ENCODE results near the gene C4B. TPM values are rescaled to one million over a fixed set of nuclear protein-coding genes. Genes with fewer than 3 reads are reported as not detected.

C4B gene
- total RNA-seq, 4 donors from 2014 or later, result 5.1 to 17.3 (median 8.9) TPM

DNA sequence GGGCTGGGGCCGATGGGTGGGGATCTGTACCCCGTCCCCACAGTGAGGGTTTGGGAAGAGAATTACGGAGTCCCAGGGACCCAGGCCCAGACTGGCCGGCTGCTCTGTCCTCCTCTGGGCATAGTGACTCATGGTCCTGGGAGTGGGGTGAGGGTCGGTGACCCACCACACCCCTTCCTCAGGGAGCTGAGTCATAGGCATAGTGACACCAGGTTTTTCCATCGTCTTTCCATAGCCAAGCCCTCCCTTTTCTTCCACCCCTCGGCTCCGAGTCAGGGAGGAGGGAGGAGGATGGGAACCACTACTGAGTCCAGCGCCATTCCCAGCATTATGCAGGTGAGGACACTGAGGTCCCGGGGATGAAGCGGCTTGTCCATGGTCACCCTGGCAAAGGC, 32.5 kb downstream of the C4B start:
- TF ChIP-seq, protein P1, sequence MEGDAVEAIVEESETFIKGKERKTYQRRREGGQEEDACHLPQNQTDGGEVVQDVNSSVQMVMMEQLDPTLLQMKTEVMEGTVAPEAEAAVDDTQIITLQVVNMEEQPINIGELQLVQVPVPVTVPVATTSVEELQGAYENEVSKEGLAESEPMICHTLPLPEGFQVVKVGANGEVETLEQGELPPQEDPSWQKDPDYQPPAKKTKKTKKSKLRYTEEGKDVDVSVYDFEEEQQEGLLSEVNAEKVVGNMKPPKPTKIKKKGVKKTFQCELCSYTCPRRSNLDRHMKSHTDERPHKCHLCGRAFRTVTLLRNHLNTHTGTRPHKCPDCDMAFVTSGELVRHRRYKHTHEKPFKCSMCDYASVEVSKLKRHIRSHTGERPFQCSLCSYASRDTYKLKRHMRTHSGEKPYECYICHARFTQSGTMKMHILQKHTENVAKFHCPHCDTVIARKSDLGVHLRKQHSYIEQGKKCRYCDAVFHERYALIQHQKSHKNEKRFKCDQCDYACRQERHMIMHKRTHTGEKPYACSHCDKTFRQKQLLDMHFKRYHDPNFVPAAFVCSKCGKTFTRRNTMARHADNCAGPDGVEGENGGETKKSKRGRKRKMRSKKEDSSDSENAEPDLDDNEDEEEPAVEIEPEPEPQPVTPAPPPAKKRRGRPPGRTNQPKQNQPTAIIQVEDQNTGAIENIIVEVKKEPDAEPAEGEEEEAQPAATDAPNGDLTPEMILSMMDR (IDR thresholded peaks at IDR 0.05; ENCODE audit: low read depth), result no peak

DNA sequence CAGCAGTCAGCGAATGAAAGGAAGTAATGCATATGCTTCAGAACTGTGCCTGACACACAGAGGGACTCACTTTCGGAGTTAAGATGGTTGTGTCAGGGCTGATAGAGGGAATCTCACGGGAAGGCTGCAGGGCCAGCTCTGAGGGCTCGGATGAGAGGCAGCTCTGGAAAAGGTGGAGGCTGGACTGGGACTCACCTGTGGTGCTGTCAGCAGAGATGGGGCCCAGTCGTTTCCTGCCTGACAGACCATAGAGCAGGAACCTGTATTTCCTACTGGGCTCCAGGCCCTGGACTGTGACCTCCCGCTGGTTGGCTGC, 32.9 kb downstream of the C4B start:
- TF ChIP-seq, protein P1 (IDR thresholded peaks at IDR 0.05; ENCODE audit: low read depth), result no peak

DNA sequence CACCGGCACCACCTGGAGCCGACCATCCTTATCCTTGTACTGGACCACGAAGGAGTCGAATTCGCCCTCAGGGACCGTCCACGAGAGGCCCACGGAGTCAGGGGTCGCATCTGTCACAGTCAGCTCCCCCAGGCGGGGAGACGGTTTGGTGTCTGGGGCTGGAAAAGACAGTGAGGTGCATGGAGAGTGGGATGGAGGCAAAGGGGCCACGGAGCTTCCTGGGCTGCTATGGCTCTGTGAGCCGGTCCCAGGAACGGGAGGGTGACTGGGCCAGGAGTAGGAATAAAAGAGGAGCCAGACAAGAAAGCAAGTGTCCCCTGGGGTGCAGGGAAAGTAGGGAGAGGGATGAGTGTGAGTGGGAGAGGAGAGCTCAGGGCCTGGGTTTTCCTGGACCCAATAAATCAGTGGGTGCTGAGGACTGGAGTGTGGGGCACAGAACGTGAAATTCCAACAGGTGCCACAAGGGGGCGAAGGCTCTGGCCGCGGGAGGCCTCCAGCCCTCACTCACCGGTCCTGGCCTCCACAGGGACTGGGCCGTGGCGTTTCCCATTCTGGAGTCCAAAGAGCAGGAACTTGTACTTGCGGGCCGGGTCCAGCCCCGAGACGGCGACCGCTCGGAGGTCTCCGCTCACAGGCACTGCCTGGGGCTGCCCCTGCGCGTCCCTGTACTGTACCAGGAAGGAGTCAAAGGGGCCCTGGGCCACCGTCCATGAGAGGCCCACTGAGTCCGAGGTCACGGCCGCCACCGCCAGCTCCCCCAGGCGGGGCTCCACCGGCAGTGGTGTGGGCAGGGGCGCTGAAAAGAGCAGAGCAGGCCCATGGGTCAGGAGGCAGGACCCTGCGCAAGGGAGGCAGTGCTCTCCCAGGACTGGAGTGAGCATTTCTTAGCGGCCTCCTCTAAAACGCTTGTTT, 33.5 kb downstream of the C4B start:
- TF ChIP-seq, protein P1 (IDR thresholded peaks at IDR 0.05; ENCODE audit: low read depth), result no peak

DNA sequence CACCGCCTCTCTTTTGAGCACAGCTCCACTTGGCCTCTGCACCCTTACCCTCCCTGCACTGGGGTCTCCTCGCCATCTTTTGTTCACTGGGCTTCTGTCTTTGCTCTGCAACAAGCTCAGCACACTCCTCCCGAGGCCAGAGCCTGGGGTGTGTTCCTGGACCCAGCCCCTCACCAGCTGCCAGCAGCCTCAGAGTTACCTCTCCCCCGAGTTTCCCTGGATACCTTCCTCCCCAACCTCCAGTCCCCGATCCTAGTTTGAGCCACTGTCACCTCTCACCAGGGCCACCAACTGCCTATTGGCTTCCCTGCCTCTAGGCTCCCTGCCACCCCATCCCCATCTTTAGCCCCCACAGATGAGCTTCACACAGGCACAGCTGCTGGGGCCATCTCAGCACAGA, 36.0 kb downstream of the C4B start:
- TF ChIP-seq, protein P1 (IDR thresholded peaks at IDR 0.05; ENCODE audit: low read depth), result no peak

DNA sequence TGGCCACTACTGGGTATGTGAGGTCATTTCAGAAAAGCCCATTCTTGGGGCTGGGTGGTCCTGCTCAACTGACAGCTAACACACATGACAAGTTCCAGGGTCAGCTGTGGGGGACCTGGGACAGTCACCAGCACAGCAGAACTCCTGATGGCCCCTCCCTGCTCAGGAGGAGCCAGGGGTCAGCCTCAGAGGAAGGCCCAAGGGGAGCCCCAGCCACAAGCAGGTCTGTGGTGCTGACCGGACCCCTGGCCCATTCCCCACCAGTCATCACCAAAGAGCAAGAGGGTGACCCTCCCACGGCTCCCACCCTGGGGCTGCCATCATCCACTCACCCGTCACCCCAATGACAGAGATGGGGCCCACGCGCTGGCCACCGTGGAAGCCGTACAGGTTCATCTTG, 41.7 kb downstream of the C4B start:
- TF ChIP-seq, protein P1 (IDR thresholded peaks at IDR 0.05; ENCODE audit: low read depth), result no peak

DNA sequence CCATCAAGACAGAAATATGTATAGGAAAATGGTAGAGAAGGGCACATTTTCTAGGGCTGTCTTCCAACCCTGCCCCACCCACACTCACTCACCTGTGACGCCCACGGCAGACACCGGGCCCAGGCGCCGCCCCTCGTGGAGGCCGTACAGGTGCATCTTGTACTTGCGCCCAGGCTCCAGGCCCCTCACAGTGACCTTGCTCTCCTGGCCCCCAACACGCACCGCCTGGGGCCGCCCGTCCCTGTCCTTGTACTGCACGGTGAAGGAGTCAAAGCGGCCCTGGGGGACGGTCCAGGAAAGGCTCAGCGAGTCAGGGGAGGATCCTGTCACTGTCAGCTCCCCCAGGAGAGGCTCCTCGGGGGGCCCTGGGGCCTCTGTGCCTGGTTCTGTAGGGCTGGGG, 43.4 kb downstream of the C4B start:
- TF ChIP-seq, protein P1 (IDR thresholded peaks at IDR 0.05; ENCODE audit: low read depth), result no peak

DNA sequence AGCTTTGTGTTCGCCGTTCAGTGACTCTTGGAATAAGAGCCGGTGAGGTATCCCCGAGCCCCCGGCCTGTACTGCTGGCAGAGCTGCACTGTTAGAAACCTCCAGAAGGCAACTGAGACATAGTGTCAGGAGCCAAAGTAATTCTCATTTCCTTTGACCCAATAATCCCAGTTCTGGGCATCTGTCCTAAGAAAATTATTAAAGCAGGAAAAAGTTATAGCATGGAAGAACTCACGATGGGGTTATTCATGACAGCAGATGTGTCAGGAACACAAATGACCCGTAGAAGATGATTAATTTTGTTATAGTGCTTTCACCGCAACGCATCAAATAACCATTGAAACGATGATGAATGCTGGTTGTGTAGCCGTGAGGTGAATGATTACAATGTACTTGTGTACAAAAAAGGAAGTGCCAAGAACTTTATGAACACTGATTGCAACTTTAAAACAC, 43.9 kb downstream of the C4B start:
- TF ChIP-seq, protein P1 (IDR thresholded peaks at IDR 0.05; ENCODE audit: low read depth), result no peak

All from subcutaneous adipose tissue (tissue), 4 donors.